ENCODE measurements around the gene AKT3.
"Not testable (repeated sequence)": the region's sequence is repeated elsewhere in the genome, so short reads cannot be mapped to it uniquely, and the experiment has no call there.

- not testable (repeated sequence) for TF ChIP-seq POLR2A (IDR thresholded peaks at IDR 0.05; ENCODE audit: low read depth, low read length); POLR2AphosphoS5 (IDR thresholded peaks at IDR 0.05; ENCODE audit: low read depth, low read length); TAF1 (IDR thresholded peaks at IDR 0.05; ENCODE audit: low read depth, low read length); SPI1 (IDR thresholded peaks at IDR 0.05; ENCODE audit: low read depth, low read length); PAX5 (IDR thresholded peaks at IDR 0.05; ENCODE audit: insufficient read depth, low read length, severe bottlenecking); POU2F2 (IDR thresholded peaks at IDR 0.05; ENCODE audit: low read depth, low read length)
These were observed 187.9 kb downstream of the AKT3 start for GRCh38 chr1:243662169-243662568.

Measured in GM12891 (cell line).